ENCODE data around the gene RABGAP1L. TPM values are rescaled to one million over a fixed set of nuclear protein-coding genes. Genes with fewer than 3 reads are reported as not detected.
"Not testable (repeated sequence)": the region's sequence is repeated elsewhere in the genome, so short reads cannot be mapped to it uniquely, and the experiment has no call there.

The RABGAP1L gene
- polyA plus RNA-seq, 1 donor, result 28.0 TPM

DNA sequence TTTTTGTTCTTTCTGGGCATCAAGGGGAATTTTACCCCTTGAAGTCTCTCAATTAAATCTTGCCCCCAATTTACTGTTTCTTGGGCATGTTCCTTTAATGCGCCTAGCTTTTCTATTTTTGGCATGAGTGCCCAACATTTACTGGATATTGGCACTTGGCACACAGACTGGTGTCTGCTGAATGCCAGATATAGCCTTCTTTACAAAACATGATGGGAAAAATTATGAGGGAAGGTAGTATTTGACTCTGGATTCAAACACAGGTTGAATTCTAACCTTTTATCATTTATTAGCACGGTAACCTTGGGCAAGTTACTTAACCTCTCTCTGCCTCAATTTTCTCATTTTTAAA is 200.1 kb downstream of the RABGAP1L start:
- DNase-seq, result no peak

DNA sequence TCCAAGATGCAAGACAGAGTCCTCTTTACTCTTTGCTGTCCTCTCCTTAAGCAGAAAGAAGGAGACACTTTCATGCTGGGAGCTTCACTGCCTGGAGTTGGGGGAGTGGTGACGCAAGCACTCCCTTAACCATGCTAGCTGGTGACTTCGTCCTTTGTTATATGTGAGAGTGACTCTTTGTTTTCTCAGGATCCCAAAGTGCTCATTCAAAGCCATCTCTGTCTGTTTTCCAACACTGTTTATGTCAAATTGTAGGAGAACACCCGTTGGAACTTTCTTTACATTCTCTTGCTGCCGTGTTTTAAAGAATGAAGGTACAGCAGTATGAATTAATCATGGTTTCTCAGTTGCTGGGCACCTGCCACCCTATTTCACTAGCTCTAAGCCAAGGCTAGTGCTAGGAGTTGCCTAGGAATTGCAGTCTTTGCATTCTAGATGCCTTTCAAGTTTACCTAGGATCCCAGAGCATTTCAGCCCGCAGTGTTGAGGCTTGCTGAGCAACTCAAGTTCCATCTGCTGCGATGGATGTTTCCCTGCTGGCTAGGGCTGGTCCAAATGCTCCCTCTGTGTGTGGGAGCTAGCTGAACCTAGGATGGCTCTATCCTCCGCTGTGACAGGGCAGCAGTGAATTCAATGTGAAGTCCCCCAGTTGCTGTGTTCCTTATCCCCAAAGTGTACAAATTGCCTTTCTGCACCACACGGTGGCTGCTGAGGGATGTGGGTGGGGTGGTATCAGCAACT is 205.8 kb downstream of the RABGAP1L start:
- no peak for DNase-seq

DNA sequence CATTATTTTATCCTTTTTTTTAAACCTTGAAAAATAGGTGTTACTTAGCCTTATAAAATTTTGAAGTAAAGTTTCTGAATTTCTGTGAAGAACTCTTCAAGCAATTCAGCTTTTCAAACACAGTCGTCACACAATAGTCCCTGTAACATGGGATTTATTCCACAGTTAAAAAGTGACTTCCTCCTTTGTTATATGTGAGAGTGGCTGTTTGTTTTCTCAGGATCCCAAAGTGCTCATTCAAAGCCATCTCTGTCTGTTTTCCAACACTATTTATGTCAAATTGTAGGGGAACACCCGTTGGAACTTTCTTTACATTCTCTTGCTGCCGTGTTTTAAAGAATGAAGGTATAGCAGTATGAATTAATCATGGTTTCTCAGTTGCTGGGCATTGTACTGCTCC is 207.6 kb downstream of the RABGAP1L start:
- DNase-seq, result no peak

DNA sequence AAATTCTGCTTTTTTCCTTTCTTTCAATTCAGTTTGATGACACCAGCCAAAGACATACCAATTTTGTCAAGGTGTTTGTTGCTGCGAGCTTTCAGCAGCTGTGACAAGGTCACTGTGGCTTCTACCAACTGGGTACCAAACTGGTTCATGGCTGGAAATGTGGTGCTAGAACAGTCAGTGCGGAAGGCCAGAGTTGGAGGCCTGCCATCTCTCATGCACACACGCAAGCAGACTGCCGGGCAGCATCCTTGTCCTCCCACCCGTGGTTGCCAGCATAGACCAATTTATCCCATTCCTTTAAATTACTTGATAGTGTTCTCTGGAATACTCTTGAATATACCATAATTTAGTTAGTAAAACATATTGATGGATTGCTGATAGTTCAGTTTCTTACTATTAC is 208.6 kb downstream of the RABGAP1L start:
- no peak for DNase-seq

DNA sequence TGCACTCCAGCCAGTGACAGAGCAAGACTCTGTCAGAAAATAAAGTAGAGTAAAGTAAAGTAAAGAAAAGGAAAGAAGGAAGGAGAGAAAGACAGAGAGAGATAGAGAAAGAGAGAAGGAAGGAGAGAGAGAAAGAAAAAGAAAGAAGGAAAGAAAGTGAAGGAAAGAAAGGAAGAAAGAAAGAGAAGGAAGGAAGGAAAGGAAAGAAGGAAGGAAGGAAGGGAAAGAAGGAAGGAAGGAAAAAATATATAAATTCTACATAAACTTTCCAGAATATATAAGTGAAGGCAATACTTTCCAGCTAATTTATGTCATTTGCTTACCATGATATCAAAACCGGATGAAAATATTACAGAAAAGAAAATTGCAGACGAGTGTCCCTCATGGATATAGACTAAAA is 216.7 kb downstream of the RABGAP1L start:
- DNase-seq, result no peak

DNA sequence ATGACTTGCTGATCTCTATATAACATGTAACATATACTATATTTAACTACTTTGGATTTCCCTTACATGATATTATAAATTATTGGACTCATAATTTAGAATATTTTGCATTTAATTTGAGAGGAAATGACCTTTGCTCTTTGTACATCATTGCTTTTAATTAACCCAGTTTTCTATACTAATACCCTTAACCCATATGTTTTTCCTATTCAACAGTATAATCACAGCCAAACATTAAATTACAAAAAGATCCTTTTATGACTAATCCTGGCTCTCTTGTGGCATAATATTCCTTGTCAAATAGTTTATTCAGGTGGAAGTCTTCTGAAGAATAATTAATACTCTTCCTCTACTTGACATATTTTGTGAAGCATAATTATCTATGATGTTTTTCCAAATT is 232.4 kb downstream of the RABGAP1L start:
- DNase-seq, result peak; percentile 36

DNA sequence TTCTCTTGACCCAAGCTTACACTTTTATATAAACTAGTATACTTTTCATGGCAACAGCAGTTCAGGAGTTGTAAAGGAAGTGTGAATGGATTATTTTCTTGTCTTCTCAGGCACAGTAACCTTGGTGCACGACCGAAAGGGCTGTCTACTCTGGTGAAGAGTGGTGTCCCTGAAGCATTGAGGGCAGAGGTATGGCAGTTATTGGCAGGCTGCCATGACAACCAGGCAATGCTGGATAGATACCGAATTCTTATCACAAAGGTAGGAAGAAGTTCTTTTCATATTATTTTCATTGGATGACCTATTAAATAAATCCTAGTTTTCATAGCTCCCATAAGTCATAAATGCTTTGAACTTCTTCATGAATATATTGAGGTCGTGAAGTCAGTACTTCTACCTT is 234.6 kb downstream of the RABGAP1L start:
- no peak for DNase-seq

DNA sequence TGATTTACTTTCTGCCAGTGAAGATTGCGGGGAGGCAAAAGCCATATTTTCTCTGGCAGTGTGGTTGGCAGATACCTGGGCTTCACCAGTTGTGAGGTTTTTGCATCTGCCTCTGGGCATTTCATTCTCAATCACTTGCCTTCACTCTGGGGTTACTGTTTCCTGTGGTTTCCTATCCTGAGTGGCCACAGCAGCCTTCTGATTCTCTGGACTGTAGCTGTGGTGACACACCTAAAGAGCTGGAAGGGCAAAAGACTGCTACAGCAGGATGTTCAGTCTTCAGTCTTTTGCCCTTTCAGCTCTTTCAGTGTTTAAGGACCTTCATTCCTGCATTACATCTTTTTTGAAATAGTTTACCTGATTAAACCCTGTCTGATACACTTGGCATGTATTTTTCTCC is 237.9 kb downstream of the RABGAP1L start:
- no peak for DNase-seq

DNA sequence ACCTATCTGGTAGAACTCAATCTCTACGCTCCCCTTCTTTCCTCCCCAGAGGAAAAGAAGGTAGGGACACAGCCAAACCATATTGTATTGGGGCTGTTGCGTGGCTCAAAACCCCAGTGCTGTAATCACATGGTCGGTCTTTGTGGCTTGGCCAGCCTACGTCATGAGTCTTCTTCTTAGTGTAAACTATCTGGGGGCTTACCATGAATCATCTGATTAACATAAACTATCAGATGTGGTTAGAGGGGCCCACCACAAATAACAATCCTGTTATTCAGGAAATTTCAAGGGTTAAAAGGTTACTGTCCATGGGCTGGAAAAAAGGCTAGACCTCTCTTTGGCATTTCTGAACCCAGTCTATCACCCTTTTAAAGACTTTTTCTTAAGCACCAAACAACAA is 238.9 kb downstream of the RABGAP1L start:
- no peak for DNase-seq

DNA sequence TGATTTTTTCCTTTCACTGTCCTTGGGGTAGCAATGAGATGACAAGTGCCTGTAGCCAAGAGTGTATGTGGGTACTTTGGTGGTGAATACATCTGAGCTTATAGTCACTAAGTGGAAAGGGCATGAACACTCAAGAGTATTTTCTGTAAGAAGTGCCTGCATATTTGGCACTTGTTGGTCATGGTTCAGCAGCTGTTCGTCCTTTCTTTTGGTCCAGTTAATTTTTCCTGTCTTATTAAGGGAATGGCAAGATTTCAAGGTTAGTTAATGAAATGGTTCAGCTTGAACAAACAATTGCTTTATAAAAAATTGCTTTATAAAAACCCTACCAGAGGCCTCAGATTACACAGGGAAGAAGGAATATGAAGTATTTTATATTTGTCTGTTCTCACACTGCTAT is 239.9 kb downstream of the RABGAP1L start:
- DNase-seq, result no peak

DNA sequence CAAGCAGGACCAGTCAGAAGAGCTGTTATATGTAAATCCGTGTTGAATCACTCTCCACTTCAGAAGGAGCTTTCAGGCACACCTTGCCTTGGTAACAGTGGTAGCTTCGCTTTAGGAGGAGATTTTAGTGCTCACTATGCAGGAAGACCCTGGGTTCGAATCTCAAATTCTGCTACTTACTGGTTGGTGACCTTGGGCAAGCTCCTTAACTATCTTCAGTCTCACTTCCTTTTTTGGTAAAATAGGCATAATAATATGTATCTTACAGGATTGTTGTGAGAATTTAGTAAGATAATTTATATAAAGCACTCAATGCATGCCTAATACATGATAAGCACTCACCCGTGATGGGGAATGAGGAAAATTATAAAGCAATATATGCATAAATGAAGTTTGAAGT is 241.8 kb downstream of the RABGAP1L start:
- no peak for DNase-seq

DNA sequence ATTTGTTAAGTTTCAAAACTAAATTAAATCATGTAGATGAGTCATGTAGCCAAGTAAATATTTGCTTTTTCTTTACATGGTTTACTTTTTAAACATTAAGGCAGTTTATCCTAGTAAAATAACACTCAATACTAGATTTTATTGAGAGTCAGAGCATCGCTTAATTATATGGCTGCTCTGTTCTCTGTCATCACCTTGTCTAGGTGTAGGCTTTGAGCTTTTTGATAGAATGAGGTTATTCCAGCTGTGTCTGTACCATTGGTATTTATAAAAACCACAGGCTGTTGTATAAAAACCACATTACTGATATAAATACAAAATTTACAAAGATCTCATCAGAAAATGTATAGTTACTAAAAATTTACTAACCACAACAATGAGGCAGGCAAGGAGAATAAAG is 245.9 kb downstream of the RABGAP1L start:
- no peak for DNase-seq

DNA sequence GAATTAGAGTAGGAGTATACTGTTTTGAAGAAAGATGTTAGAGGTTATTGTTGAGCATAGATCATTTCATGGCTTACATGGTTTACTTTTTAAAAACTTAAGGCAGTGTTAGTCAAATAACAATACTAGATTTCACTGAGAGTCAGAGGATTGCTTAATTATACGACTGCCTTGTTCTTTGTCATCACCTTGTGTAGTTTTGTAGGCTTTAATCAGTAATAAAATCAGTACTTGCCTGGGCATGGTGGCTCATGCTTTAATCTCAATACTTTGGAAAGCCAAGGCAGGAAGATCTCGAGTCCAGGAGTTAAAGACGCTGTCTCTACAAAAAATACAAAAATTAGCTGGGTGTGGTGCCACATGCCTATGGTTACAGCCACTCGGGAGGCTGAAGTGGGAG is 247.1 kb downstream of the RABGAP1L start:
- DNase-seq, result no peak

DNA sequence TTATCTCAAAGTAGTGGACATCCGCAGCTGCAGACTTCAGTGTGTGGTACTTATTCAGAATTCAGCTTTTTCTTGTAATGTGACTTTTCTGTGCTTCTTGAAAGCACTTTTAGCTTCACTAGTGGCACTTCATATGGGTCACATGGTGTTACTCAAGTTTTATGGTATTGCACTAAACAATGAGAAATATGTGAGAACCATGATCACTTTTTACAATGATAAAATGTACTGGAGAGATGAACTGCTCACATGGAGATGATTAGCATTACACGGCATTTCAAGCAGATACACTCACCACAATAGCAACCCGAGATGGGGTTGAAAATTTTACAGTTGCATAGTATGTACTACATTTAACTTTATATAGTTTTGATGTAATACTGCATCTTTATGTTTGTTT is 248.3 kb downstream of the RABGAP1L start:
- no peak for DNase-seq

DNA sequence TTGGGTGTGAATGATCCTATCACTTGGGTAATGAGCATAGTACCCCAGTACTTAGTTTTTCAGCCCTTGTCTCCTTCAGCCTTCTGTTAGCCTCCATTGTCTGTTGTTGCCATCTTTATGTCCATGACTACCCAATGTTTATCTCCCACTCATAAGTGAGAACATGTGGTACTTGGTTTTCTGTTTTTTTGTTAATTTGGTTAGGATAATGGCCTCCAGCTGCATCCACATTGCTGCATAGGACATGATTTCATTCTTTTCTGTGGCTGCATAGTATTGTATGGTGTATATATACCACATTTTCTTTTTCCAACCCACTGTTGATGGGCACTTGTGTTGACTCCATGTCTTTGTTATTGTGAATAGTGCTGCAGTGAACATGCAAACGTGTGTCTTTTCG is 248.8 kb downstream of the RABGAP1L start:
- no peak for DNase-seq

DNA sequence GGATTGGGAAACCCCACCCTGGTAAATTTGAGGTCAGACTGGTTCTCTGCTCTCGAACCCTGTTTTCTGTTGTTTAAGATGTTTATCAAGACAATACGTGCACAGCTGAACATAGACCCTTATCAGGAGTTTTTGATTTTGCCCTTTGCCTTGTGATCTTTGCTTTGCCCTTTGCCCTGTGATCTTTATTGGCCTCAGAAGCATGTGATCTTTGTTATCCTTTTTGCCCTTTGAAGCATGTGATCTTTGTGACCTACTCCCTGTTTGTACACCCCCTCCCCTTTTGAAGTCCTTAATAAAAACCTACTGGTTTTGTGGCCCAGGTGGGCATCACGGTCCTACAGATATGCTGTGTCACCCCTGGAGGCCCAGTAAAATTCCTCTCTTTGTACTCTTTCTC is 250.5 kb downstream of the RABGAP1L start:
- not testable (repeated sequence) for DNase-seq

DNA sequence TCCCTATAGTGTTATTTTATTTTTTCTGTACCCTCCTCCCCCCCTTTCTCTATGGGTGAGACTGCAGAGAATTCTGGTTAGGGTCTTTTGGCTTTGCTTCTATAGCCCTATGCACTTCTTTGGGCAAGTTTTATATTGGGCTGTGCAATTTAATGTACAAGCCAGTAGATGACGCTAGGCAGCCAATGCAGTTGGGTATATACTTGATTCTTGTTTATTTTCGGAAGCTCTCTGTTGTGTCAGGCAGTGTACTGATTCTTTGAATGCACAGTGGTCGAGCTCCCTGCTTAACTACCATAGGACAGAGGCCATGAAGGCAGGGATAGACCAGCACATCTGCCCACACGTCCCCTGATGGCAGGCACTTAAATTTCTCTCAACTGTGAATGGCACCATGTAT is 254.3 kb downstream of the RABGAP1L start:
- no peak for DNase-seq

DNA sequence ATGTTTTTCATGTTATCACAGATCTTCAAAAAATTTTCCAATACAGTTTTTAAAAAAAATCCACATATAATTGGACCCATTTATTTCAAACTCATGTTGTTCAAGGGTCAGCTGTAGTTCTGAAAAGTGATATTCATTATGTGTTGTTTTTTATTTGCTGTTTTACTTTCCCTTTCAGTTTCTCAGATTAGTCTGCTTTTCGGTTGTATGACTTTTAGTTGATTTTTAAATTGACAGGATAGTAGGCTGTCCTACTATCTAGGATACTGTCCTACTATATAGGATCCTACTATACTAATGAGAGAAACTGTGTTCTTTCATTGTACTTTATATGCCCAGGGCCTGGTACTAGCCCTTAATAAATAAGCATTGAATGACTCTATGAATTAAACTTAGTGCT is 254.9 kb downstream of the RABGAP1L start:
- no peak for DNase-seq

DNA sequence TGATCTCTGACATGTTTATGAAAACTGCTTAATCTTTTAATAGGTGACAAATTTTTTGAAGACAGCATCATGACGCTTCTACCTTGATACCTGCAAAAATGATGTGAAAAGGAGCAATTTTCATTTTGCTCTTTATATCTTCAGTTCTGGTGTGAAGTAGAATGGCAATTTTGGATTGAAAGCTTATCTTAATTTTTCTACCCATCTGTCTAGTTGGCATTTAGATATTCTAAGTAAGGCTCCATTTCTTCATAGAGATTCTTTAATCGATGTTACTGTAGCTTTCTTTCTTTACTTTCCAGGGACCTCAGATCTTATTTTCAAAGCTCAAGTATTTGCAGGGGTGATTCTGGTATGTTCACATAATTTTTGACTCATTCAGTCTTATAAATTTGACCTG is 256.2 kb downstream of the RABGAP1L start:
- no peak for DNase-seq

DNA sequence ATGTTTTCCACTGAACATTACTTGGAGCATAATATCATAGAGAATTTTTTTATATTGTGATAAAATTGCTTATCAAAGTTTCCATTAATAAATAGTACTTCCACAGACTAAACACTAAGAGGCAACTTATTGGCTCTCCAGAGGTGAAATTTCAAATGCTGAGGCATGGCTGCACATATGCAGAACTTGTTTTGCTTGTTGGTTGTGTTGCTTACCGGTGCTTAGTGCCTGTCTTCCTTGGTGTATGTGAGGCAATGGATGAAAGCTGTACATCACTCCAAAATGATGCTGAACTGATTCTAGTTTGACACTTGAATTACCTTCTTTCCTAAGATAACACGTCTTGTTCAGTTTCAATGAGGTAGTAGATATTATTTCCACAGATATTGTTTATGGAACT is 258.6 kb downstream of the RABGAP1L start:
- no peak for DNase-seq

DNA sequence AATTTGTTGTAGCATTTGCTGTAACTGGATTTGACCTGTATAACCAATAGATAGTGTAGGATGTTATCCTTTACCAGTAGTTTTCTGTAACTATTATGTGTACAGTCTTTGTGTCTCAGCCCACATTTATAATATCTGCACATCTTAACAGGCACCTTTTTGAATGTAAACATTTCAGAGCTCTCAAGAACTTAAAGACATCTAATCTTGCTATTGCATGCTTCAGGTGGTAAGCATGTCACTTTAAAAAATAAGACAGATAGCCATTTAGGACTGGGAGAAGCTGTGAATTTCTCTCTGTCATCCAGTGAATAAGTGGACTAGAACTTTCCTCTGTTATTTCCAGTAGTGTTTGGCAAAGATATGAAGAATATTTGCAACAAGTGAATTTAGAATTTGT is 265.8 kb downstream of the RABGAP1L start:
- no peak for DNase-seq

DNA sequence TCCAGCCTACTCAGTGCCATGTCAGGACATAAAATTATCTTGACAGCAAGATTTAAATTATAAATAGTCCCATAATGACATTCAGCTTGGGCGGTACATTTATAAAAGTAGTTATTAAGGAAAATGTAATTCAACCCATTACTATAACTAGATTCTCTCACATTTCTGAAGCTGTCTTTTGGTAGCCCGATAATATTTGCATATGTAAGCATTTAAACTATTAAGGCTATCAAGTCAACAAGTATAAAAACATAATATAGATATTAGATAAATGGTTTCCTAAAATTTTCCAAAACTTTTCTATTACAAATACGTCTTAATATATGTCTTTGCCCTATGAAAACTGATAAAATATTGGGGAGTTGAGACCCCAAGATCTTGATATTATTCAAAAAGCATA is 266.8 kb downstream of the RABGAP1L start:
- no peak for DNase-seq

DNA sequence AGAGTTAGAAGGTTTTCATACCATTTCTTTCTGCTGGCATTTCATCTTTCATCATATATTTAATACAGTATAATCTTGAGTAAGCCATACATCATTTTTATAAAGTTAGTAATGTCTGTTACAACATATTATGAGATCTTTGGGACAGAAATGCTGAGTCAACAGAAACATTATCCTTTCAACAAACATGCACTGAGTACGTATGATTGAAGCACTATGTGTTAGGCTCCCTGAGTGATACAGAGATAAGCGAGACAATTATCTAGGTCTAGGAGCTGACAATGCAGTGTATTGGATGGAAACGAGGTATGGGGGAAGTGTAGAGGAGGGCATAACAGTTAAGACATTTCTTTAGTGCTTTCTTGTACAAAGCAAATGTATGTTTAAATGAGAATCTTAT is 268.7 kb downstream of the RABGAP1L start:
- DNase-seq, result no peak

DNA sequence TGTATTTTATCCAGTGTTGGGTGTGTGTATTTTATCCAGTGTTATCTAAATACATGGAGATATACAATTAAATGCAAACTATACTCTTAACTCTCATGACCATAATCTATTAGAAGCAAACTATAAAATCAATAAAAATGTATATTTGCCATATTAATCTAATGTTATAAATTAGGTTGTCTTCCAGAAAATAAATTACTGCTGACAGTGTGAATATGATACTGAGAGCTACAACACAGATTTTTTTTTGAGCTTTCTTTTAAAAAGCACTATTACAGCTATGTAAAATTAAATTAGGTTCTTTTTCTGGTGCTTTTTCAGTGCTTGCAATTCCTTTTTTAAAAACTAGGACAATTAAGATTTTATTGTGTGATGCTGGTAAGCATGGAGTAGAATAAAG is 269.4 kb downstream of the RABGAP1L start:
- no peak for DNase-seq

DNA sequence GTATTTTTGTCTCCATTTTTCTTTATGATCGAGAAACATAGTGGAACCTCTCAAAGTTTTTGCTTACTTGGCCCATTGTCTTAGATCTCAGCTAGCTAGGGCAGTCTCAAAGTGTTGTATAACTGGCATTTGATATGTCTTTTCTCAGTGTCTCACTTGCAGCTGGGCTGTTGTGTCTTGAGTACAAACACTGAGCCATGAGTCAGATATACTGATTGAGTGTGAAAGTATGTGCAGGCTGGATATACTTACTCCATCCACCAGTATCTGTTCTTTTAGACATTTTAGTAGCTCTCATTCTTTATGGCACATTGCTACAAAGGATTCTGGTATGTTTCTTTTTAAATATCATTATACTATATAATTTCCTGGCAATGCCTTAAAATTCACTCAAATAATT is 274.1 kb downstream of the RABGAP1L start:
- DNase-seq, result no peak

Measured in left kidney (tissue), 2 donors.